SK-N-SH (cell line): ENCODE results near the gene EPHA3. TPM values are rescaled to one million over a fixed set of nuclear protein-coding genes. Genes with fewer than 3 reads are reported as not detected.

ENCODE experiments used
- CTCF ChIA-PET: fragments of 300-600, 350-600 bp; formaldehyde crosslinking; extraction: SDS; loops from one replicate; lab custom pipeline; 2021; lab: Yijun Ruan, JAX
- POLR2A ChIA-PET: fragments of 350-600 bp; sonication (Branson Sonifier 250); formaldehyde crosslinking; extraction: SDS; loops from one replicate; lab custom pipeline; 2020; ENCODE audit warnings: antibody characterized with exemption, inconsistent platforms; lab: Yijun Ruan, JAX
- DNase-seq: peaks from one replicate; pipeline ENCODE4 v3.0.0; 2012
- H2AFZ ChIP-seq: fragments of 200-600 bp; sonication (generic); 2 replicates; pipeline ENCODE4 v1.8.1; 2016; ENCODE audit warnings: antibody characterized with exemption, mild to moderate bottlenecking, low read depth
- H3F3A ChIP-seq: fragments of 200-600 bp; sonication (generic); replicated peaks from 2 replicates; pipeline ENCODE3; 2016; ENCODE audit warnings: antibody characterized with exemption, mild to moderate bottlenecking; ENCODE audit not compliant: insufficient read depth
- H3K27ac ChIP-seq, 2 experiments: fragments of 200-500 bp in 1 of 2; fragments of 200-600 bp in 1 of 2; sonication (Bioruptor generic) in 1 of 2; sonication (generic), shearing (Covaris generic) in 1 of 2; 2 replicates each; pipeline versions ENCODE4 v1.5.1 to v1.6.1; 2014 to 2016; ENCODE audit warnings: low read depth in 2 of 2, inconsistent platforms in 1 of 2, low read length in 1 of 2, mild to moderate bottlenecking in 1 of 2, mixed read lengths in 1 of 2
- H3K27me3 ChIP-seq: fragments of 200-600 bp; sonication (generic), shearing (Covaris generic); 2 replicates; pipeline ENCODE4 v1.6.1; 2016; ENCODE audit warnings: mixed run types; ENCODE audit not compliant: insufficient read depth
- H3K36me3 ChIP-seq, 2 experiments: fragments of 200-500 bp in 1 of 2; fragments of 200-600 bp in 1 of 2; sonication (Bioruptor generic) in 1 of 2; sonication (generic) in 1 of 2; replicated peaks in 1 of 2; 2 replicates each; pipeline versions ENCODE3 to v1.5.1; 2014 to 2016; ENCODE audit warnings: low read length in 1 of 2, mild to moderate bottlenecking in 1 of 2; ENCODE audit not compliant: insufficient read depth in 2 of 2, control insufficient read depth in 1 of 2
- H3K4me1 ChIP-seq, 2 experiments: fragments of 200-500 bp in 1 of 2; fragments of 200-600 bp in 1 of 2; sonication (Bioruptor generic) in 1 of 2; sonication (generic), shearing (Covaris generic) in 1 of 2; 2 replicates each; pipeline versions ENCODE4 v1.5.1 to v1.6.1; 2014 to 2016; ENCODE audit warnings: low read depth in 1 of 2, low read length in 1 of 2, mixed run types in 1 of 2; ENCODE audit not compliant: insufficient read depth in 2 of 2, control insufficient read depth in 1 of 2
- H3K4me2 ChIP-seq: fragments of 200-600 bp; sonication (generic), shearing (Covaris generic); 2 replicates; pipeline ENCODE4 v1.6.1; 2017; ENCODE audit warnings: mixed run types
- H3K4me3 ChIP-seq, 2 experiments: fragments of 200-500 bp in 1 of 2; fragments of 200-600 bp in 1 of 2; sonication (Bioruptor generic) in 1 of 2; sonication (generic), shearing (Covaris generic) in 1 of 2; 2 replicates each; pipeline versions ENCODE4 v1.5.1 to v1.8.1; 2014 to 2016; ENCODE audit warnings: low read depth in 2 of 2, inconsistent platforms in 1 of 2, low read length in 1 of 2, mild to moderate bottlenecking in 1 of 2, mixed read lengths in 1 of 2, moderate library complexity in 1 of 2
- H3K79me2 ChIP-seq: fragments of 200-600 bp; sonication (generic); 2 replicates; pipeline ENCODE4 v1.8.1; 2017; ENCODE audit warnings: mild to moderate bottlenecking; ENCODE audit not compliant: insufficient read depth
- H3K9ac ChIP-seq: fragments of 200-600 bp; sonication (generic); 2 replicates; pipeline ENCODE4 v1.6.1; 2017; ENCODE audit warnings: mixed run types
- H3K9me2 ChIP-seq: fragments of 200-600 bp; sonication (generic); 2 replicates; pipeline ENCODE4 v1.6.1; 2017; ENCODE audit warnings: mixed run types
- H3K9me3 ChIP-seq: fragments of 200-600 bp; sonication (generic); 2 replicates; pipeline ENCODE4 v1.6.1; 2017; ENCODE audit warnings: mixed run types, mild to moderate bottlenecking, moderate library complexity
- H4K20me1 ChIP-seq: fragments of 200-600 bp; sonication (generic); 2 replicates; pipeline ENCODE4 v1.6.1; 2017; ENCODE audit warnings: mild to moderate bottlenecking, mixed run types; ENCODE audit not compliant: insufficient read depth
- CHD2 ChIP-seq: fragments of 150-350 bp; IDR thresholded peaks from 2 replicates; pipeline ENCODE4 v1.6.1; 2018; ENCODE audit warnings: low read length; ENCODE audit not compliant: partially characterized antibody
- CTCF ChIP-seq: fragments of 200-600 bp; sonication (generic); IDR thresholded peaks from 2 replicates; pipeline ENCODE4 v1.6.1; 2017; ENCODE audit warnings: antibody characterized with exemption, mild to moderate bottlenecking, moderate library complexity
- ELF1 ChIP-seq: IDR thresholded peaks from 2 replicates; pipeline ENCODE4 v1.4.0; 2012
- EP300 ChIP-seq, 2 experiments: IDR thresholded peaks; 2 replicates each; pipeline versions ENCODE4 v1.4.0 to v1.6.1; 2012; ENCODE audit warnings: borderline replicate concordance in 1 of 2, low read depth in 1 of 2, low read length in 1 of 2
- EZH2phosphoT487 ChIP-seq: fragments of 200-600 bp; sonication (generic); IDR thresholded peaks from 2 replicates; pipeline ENCODE4 v1.6.1; 2017; ENCODE audit warnings: low read depth, mixed run types, mild to moderate bottlenecking, antibody characterized with exemption, moderate library complexity, borderline replicate concordance
- FOXM1 ChIP-seq: IDR thresholded peaks from 2 replicates; pipeline ENCODE4 v1.4.0; 2012; ENCODE audit warnings: low read depth, mild to moderate bottlenecking
- GATA2 ChIP-seq: sonication (generic); formaldehyde crosslinking; IDR thresholded peaks from 2 replicates; pipeline ENCODE4 v1.5.0; 2020; ENCODE audit warnings: mild to moderate bottlenecking, missing genetic modification reagents
- JUND ChIP-seq: IDR thresholded peaks from 2 replicates; pipeline ENCODE4 v1.4.0; 2012
- MEF2A ChIP-seq: IDR thresholded peaks from 2 replicates; pipeline ENCODE4 v1.4.0; 2012; ENCODE audit warnings: low read depth, borderline replicate concordance
- PBX3 ChIP-seq: IDR thresholded peaks from 2 replicates; pipeline ENCODE4; 2012
- RAD21 ChIP-seq: IDR thresholded peaks from 2 replicates; pipeline ENCODE4 v1.6.1; 2012; ENCODE audit warnings: mild to moderate bottlenecking, low read length
- RXRA ChIP-seq: IDR thresholded peaks from 2 replicates; pipeline ENCODE4 v1.4.0; 2012; ENCODE audit warnings: low read depth, mild to moderate bottlenecking, borderline replicate concordance
- SIN3A ChIP-seq: IDR thresholded peaks from 2 replicates; pipeline ENCODE4 v1.6.1; 2012; ENCODE audit warnings: low read depth, mild to moderate bottlenecking, low read length, moderate library complexity, borderline replicate concordance
- SMC3 ChIP-seq: IDR thresholded peaks from 2 replicates; pipeline ENCODE4 v1.6.1; 2012; ENCODE audit warnings: low read depth, low read length, improper control_type of control experiment
- TAF1 ChIP-seq: IDR thresholded peaks from 2 replicates; pipeline ENCODE4 v1.6.1; 2012; ENCODE audit warnings: low read depth, mild to moderate bottlenecking, low read length, moderate library complexity, borderline replicate concordance
- TCF12 ChIP-seq: IDR thresholded peaks from 2 replicates; pipeline ENCODE4 v1.4.0; 2012
- TEAD4 ChIP-seq: IDR thresholded peaks from 2 replicates; pipeline ENCODE4 v1.4.0; 2012; ENCODE audit warnings: mild to moderate bottlenecking, borderline replicate concordance; ENCODE audit not compliant: insufficient read depth
- USF2 ChIP-seq: fragments of 150-350 bp; IDR thresholded peaks from 2 replicates; pipeline ENCODE4 v1.6.1; 2017; ENCODE audit warnings: antibody characterized with exemption, low read length, low read depth, borderline replicate concordance
- YY1 ChIP-seq: IDR thresholded peaks from 2 replicates; pipeline ENCODE4 v1.4.0; 2012; ENCODE audit warnings: low read depth, mild to moderate bottlenecking
- WGBS: methylation state at CpG from one replicate; pipeline ENCODE4 v1.1.6; 2017; ENCODE audit warnings: low lambda C conversion rate; 5-methylcytosine and 5-hydroxymethylcytosine counted together
- polyA plus RNA-seq, 3 experiments: library from polyadenylated mRNA; depleted of rRNA; stranded (reverse); fragments of >200 nt; gene quantifications; 2 replicates each; pipeline ENCODE4 v1.2.3, GENCODE V29; 2012
- TF ChIP-seq, protein P1 (sequence below): fragments of 150-350 bp; IDR thresholded peaks from 2 replicates; pipeline ENCODE4 v1.6.1; 2016; ENCODE audit warnings: mild to moderate bottlenecking, low read depth, low read length
- TF ChIP-seq, protein P2 (sequence below): IDR thresholded peaks from 2 replicates; pipeline ENCODE4 v1.4.0; 2012; ENCODE audit warnings: low read depth, borderline replicate concordance

Gene EPHA3
- polyA plus RNA-seq, 1 of the 3 experiments (the other 2 are of a cell fraction) = not detected

GRCh38 chr3:89275001-89275400 lies 167.6 kb downstream of the EPHA3 start:
- no peaks in the 10 kb centered on the region for H4K20me1 ChIP-seq
- H3K79me2 ChIP-seq = no peaks in the 10 kb centered on the region
- no peak overlapping the region for H3K9ac ChIP-seq
- no peak for TF ChIP-seq TEAD4
- TF ChIP-seq, protein P1, sequence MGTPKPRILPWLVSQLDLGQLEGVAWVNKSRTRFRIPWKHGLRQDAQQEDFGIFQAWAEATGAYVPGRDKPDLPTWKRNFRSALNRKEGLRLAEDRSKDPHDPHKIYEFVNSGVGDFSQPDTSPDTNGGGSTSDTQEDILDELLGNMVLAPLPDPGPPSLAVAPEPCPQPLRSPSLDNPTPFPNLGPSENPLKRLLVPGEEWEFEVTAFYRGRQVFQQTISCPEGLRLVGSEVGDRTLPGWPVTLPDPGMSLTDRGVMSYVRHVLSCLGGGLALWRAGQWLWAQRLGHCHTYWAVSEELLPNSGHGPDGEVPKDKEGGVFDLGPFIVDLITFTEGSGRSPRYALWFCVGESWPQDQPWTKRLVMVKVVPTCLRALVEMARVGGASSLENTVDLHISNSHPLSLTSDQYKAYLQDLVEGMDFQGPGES = no peak
- TF ChIP-seq ELF1 = no peak
- TF ChIP-seq, protein P2, sequence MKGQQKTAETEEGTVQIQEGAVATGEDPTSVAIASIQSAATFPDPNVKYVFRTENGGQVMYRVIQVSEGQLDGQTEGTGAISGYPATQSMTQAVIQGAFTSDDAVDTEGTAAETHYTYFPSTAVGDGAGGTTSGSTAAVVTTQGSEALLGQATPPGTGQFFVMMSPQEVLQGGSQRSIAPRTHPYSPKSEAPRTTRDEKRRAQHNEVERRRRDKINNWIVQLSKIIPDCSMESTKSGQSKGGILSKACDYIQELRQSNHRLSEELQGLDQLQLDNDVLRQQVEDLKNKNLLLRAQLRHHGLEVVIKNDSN = no peak
- TF ChIP-seq RAD21 = no peak
- no peak for TF ChIP-seq JUND
- WGBS = 2% methylated on average over 5 of the region's 5 CpGs
- no peak overlapping the region for H3K27ac ChIP-seq
- no peak for DNase-seq
- no peaks in the 10 kb centered on the region; a peak in 1 of 4 replicates for H3K4me1 ChIP-seq
- ChIA-PET POLR2A (no interaction called here), CTCF (no interaction called here)
- H3K36me3 ChIP-seq = no peaks in the 10 kb centered on the region
- H3K9me3 ChIP-seq = no peaks in the 10 kb centered on the region
- no peaks in the 10 kb centered on the region for H3K27me3 ChIP-seq
- H3F3A ChIP-seq = no peaks in the 10 kb centered on the region
- H2AFZ ChIP-seq = no peak overlapping the region
- no peak overlapping the region for H3K4me2 ChIP-seq
- H3K4me3 ChIP-seq = no peak overlapping the region
- H3K9me2 ChIP-seq = no peaks in the 10 kb centered on the region

- Histone ChIP-seq H3K9me3 (no peaks in the 10 kb centered on the region), H3K36me3 (no peaks in the 10 kb centered on the region), H3F3A (no peaks in the 10 kb centered on the region), H3K9ac (no peak overlapping the region), H3K4me3 (no peak overlapping the region), H3K9me2 (no peaks in the 10 kb centered on the region), H3K4me1 (no peaks in the 10 kb centered on the region; a peak in 1 of 4 replicates), H3K27me3 (no peaks in the 10 kb centered on the region), H3K4me2 (no peak overlapping the region), H3K27ac (no peak overlapping the region), H3K79me2 (no peaks in the 10 kb centered on the region), H2AFZ (no peak overlapping the region), H4K20me1 (no peaks in the 10 kb centered on the region)
- POLR2A ChIA-PET = no interaction called here
- no peak for TF ChIP-seq GATA2 (CRISPR knock-in tag)
- TF ChIP-seq SMC3 = no peak
- no peak for TF ChIP-seq JUND
- TF ChIP-seq CHD2 = no peak
- no peak for TF ChIP-seq RAD21
- TF ChIP-seq RXRA = no peak
- no peak for TF ChIP-seq CTCF
- TF ChIP-seq MEF2A = no peak
- no peak for TF ChIP-seq SIN3A
- TF ChIP-seq, protein P1 = no peak
- TF ChIP-seq PBX3 = no peak
- TF ChIP-seq USF2 = no peak
- TF ChIP-seq EP300 (IDR thresholded peaks at IDR 0.05; ENCODE audit: borderline replicate concordance in 1 of 2, low read depth in 1 of 2, low read length in 1 of 2) = no peak
- no peak for TF ChIP-seq EZH2phosphoT487
- no peak for TF ChIP-seq TCF12
- TF ChIP-seq TAF1 = no peak
- TF ChIP-seq FOXM1 = no peak
- TF ChIP-seq YY1 = no peak
- DNase-seq = no peak
- CTCF ChIA-PET = no interaction called here
Measured at GRCh38 chr3:89276116-89276515, 168.7 kb downstream of the EPHA3 start.
